ENCODE measurements around the gene RPS5. TPM values are rescaled to one million over a fixed set of nuclear protein-coding genes. Genes with fewer than 3 reads are reported as not detected.

RPS5 gene
- total RNA-seq (2021; ENCODE audit: unreplicated experiment) (1,982 TPM), Bru-seq, nascent RNA (percentile 98 among the genes with signal in this experiment), BruChase-seq, experiment 1, labeled RNA remaining after a 6-hour chase (percentile 97 among the genes with signal in this experiment), BruChase-seq, experiment 2, labeled RNA remaining after a 2-hour chase (percentile 96 among the genes with signal in this experiment)
- 4,316 and 4,936 TPM in 2 replicates for polyA plus RNA-seq (2012)
- long read RNA-seq, transcript RPS5-202 (5 exons, 1,520 nt), result minor isoform, 54 of 1,109 reads
- long read RNA-seq, transcript RPS5-201 (6 exons, 740 nt), result major isoform, 905 of 1,109 reads
- long read RNA-seq, transcript RPS5-204 (5 exons, 536 nt), result minor isoform, 7 of 1,109 reads
- long read RNA-seq, partial matches to known transcripts, result 130 of 1,109 reads
- long read RNA-seq, other reads (novel, unspliced or antisense), result 10 of 1,109 reads

GRCh38 chr19:58386576-58387337 is at the start of gene RPS5:
TSS of gene RPS5 (plus strand) at chr19:58387269. CDS start at chr19:58388138, 869 bp downstream.
- intact Hi-C loops (cut with micrococcal nuclease), result no loop called here
- peak; percentile 98 for DNase-seq (ENCODE audit: low read depth, low spot score)
- peak; percentile 83 for ATAC-seq
- peak within 1 kb of the TSS; percentile 97 for H3K27ac ChIP-seq (ENCODE audit: low read depth, low read length)
- no peaks in the 10 kb centered on the region for H3K9me3 ChIP-seq (ENCODE audit: control insufficient read depth in 1 of 2, insufficient read depth in 1 of 2, low read depth in 1 of 2, low read length in 2 of 2)
- ChIA-PET CTCF (no interaction called here), RAD21 (ENCODE audit: low non-redundant PET in 1 of 2, low total read pairs in 2 of 2, uncharacterized antibody in 2 of 2, unreplicated experiment in 2 of 2) (no interaction called here), POLR2A (interaction anchor here (1.5 kb wide), 1 partner anchor 24 kb away, joined by 4 read pairs; the partner anchor contains the start of gene ZNF497)
- no peaks in the 10 kb centered on the region for H3K9me2 ChIP-seq (ENCODE audit: insufficient read depth)
- peak within 1 kb of the TSS; percentile 94 for H3K4me2 ChIP-seq (ENCODE audit: low read length)
- H3K4me3 ChIP-seq (replicated peaks in 1 of 2; ENCODE audit: low read depth in 1 of 2, low read length in 2 of 2), result peak within 1 kb of the TSS; percentile 62 to 96
- peaks cover 18 to 41% of the 10 kb centered on the region in 2 experiments; a peak in 3 of 4 replicates for H3K36me3 ChIP-seq (ENCODE audit: control insufficient read depth in 1 of 2, insufficient read depth in 2 of 2, low read length in 2 of 2)
- BruUV-seq (replicated peaks), result TSS peak; percentile 82
- no peaks in the 10 kb centered on the region for H3K27me3 ChIP-seq (ENCODE audit: insufficient read depth, low read length)
- no peak within 1 kb of the TSS for H2AFZ ChIP-seq (ENCODE audit: low read depth, low read length, poor library complexity, severe bottlenecking)
- peaks cover 23 to 51% of the 10 kb centered on the region in 2 experiments for H3K4me1 ChIP-seq (ENCODE audit: control insufficient read depth in 1 of 2, insufficient read depth in 2 of 2, low read length in 2 of 2)
- peak within 1 kb of the TSS; percentile 100 for H3K9ac ChIP-seq (ENCODE audit: low read length)
- peaks cover 28% of the 10 kb centered on the region; the same call in 1 of the 2 replicates for H4K20me1 ChIP-seq (ENCODE audit: insufficient read depth)
- H3K79me2 ChIP-seq (ENCODE audit: insufficient read depth, low read length), result peaks cover 66% of the 10 kb centered on the region
- TF ChIP-seq REST (IDR thresholded peaks at IDR 0.05; ENCODE audit: low read depth), result no peak
- no peak for TF ChIP-seq JUND (IDR thresholded peaks at IDR 0.05)
- peak; percentile 89 for TF ChIP-seq ZFX (IDR thresholded peaks at IDR 0.05)
- TF ChIP-seq EGR1 (IDR thresholded peaks at IDR 0.05; ENCODE audit: low read depth), result peak; percentile 66
- peak; percentile 67 for TF ChIP-seq POLR2A (IDR thresholded peaks at IDR 0.05; ENCODE audit: borderline replicate concordance, extremely low read depth, insufficient read depth, insufficient read length)
- peak; percentile 95 for TF ChIP-seq POLR2AphosphoS5 (IDR thresholded peaks at IDR 0.05; ENCODE audit: low read depth, low read length)
- TF ChIP-seq YY1 (IDR thresholded peaks at IDR 0.05; ENCODE audit: extremely low read depth, insufficient replicate concordance, low read depth, low read length), result peak; percentile 61
- peak; percentile 94 for TF ChIP-seq SP1 (IDR thresholded peaks at IDR 0.05; ENCODE audit: low read depth)
- TF ChIP-seq CTCF (IDR thresholded peaks at IDR 0.05 in 2 of 3, conservative IDR thresholded peaks at IDR 0.05 in 1 of 3; ENCODE audit: borderline replicate concordance in 1 of 3, insufficient read depth in 1 of 3, low read depth in 2 of 3, low read length in 2 of 3), result no peak
- TF ChIP-seq SRF (IDR thresholded peaks at IDR 0.05; ENCODE audit: low read depth), result no peak
- TF ChIP-seq ELF1 (IDR thresholded peaks at IDR 0.05; ENCODE audit: borderline replicate concordance, low read depth), result peak; percentile 85; the same call in 1 of the 2 replicates
- TF ChIP-seq FOSL1 (IDR thresholded peaks at IDR 0.05; ENCODE audit: low read depth), result no peak
- TF ChIP-seq TCF7L2 (IDR thresholded peaks at IDR 0.05; ENCODE audit: borderline replicate concordance, extremely low read depth, insufficient read depth, insufficient read length), result peak; percentile 52
- no peak for TF ChIP-seq ZBTB33 (IDR thresholded peaks at IDR 0.05; ENCODE audit: extremely low read depth, insufficient replicate concordance, low read length)
- no peak for TF ChIP-seq ATF3 (IDR thresholded peaks at IDR 0.05)
- peak; percentile 79 for TF ChIP-seq MAX (IDR thresholded peaks at IDR 0.05)
